Skeletal muscle tissue (tissue), 5 donors: Measurements from ENCODE around the gene CARM1. TPM values are rescaled to one million over a fixed set of nuclear protein-coding genes. Genes with fewer than 3 reads are reported as not detected.

Experiments
- H3K27ac ChIP-seq: one replicate; pipeline ENCODE4 v1.7.0; 2013; ENCODE audit warnings: mild to moderate bottlenecking, low read depth, low read length, inconsistent platforms
- H3K27me3 ChIP-seq, 3 donors: one replicate each; pipeline ENCODE4 v1.7.0; 2013; ENCODE audit warnings: low read length in 3 of 3; ENCODE audit not compliant: control insufficient read depth in 3 of 3, insufficient read depth in 3 of 3
- H3K36me3 ChIP-seq, 3 donors: one replicate each; pipeline ENCODE4 v1.7.0; 2013; ENCODE audit warnings: low read length in 3 of 3; ENCODE audit not compliant: control insufficient read depth in 3 of 3, insufficient read depth in 3 of 3
- H3K4me1 ChIP-seq, 3 donors: one replicate each; pipeline ENCODE4 v1.7.0; 2013; ENCODE audit warnings: low read length in 3 of 3, mild to moderate bottlenecking in 3 of 3; ENCODE audit not compliant: control insufficient read depth in 3 of 3, insufficient read depth in 3 of 3
- H3K4me3 ChIP-seq, 3 donors: one replicate each; pipeline ENCODE4 v1.7.0; 2013; ENCODE audit warnings: low read length in 3 of 3
- H3K9ac ChIP-seq, 3 donors: one replicate each; pipeline ENCODE4 v1.7.0; 2013; ENCODE audit warnings: low read length in 3 of 3, mild to moderate bottlenecking in 3 of 3, moderate library complexity in 2 of 3, low read depth in 1 of 3
- H3K9me3 ChIP-seq, 3 donors: one replicate each; pipeline ENCODE4 v1.7.0; 2013; ENCODE audit warnings: low read length in 3 of 3; ENCODE audit not compliant: control insufficient read depth in 3 of 3
- small RNA-seq: library from RNA; depleted of rRNA; stranded (forward); fragments of <200 nt; gene quantifications from one replicate; pipeline ENCODE3, GENCODE V24; 2014
- total RNA-seq: library from RNA; depleted of rRNA; stranded (reverse); fragments of >200 nt; gene quantifications from one replicate; pipeline ENCODE4 v1.2.3, GENCODE V29; 2014
- donor health status: Osteomylitis.

Gene CARM1
- total RNA-seq, 1 donor from 2014 or later, result 19.8 TPM

GRCh38 chr19:10968527-10969135, 97.3 kb downstream of the CARM1 start:
- H3K27ac ChIP-seq, result no peak overlapping the region
- no peaks in the 10 kb centered on the region for H3K9me3 ChIP-seq
- H3K27me3 ChIP-seq, result no peaks in the 10 kb centered on the region
- peak overlapping the region in 1 of 3 donors; percentile 33 for H3K9ac ChIP-seq
- H3K4me1 ChIP-seq, result peaks cover 8 to 21% (median 13%) of the 10 kb centered on the region in 3 donors
- H3K4me3 ChIP-seq, result no peak overlapping the region
- H3K36me3 ChIP-seq, result no peaks in the 10 kb centered on the region

- Histone ChIP-seq H3K27me3 (no peaks in the 10 kb centered on the region), H3K4me1 (peaks cover 8 to 23% (median 13%) of the 10 kb centered on the region in 3 donors), H3K27ac (no peak overlapping the region), H3K4me3 (no peak overlapping the region), H3K9ac (no peak overlapping the region), H3K36me3 (no peaks in the 10 kb centered on the region), H3K9me3 (no peaks in the 10 kb centered on the region)
These were observed 99.9 kb downstream of the CARM1 start for GRCh38 chr19:10971107-10971726.

Small RNA genes lying within 50 kb of the gene (small RNA-seq; reads per million reads assigned to genes)
- not detected for gene MIR6793

Other genes with a start within 250 kb of the CARM1 start
- gene SLC44A2, start 246.0 kb upstream of the CARM1 start, total RNA-seq, result 41.2 TPM
- gene ILF3, start 217.2 kb upstream of the CARM1 start, total RNA-seq, result 69.4 TPM
- gene QTRT1, start 170.1 kb upstream of the CARM1 start, total RNA-seq, result 27.7 TPM
- gene DNM2, start 153.5 kb upstream of the CARM1 start, total RNA-seq, result 54.8 TPM
- 39.7 TPM for gene TMED1, start 35.3 kb upstream of the CARM1 start, total RNA-seq
- 4.2 TPM for gene C19orf38, start 23.1 kb upstream of the CARM1 start, total RNA-seq
- 30.3 TPM for gene YIPF2, start 57.1 kb downstream of the CARM1 start, total RNA-seq
- gene TIMM29, start 57.3 kb downstream of the CARM1 start, total RNA-seq, result 25.6 TPM
- gene SMARCA4, start 89.5 kb downstream of the CARM1 start, total RNA-seq, result 58.5 TPM
- gene LDLR, start 217.9 kb downstream of the CARM1 start, total RNA-seq, result 45.9 TPM